Esophagus muscularis mucosa (tissue), 3 donors: Measurements from ENCODE around the gene TDG.

ENCODE experiments used
- CTCF ChIP-seq, 3 experiments: fragments of 200-600 bp in 2 of 3; fragments of 450-650 bp in 1 of 3; sonication (generic) in 2 of 3; IDR thresholded peaks; one replicate each; pipeline ENCODE4 v1.5.1; 2017 to 2019; ENCODE audit warnings: antibody characterized with exemption in 3 of 3, mild to moderate bottlenecking in 2 of 3, moderate library complexity in 1 of 3
- POLR2A ChIP-seq: fragments of 450-650 bp; IDR thresholded peaks from one replicate; pipeline ENCODE4 v1.6.1; 2017; ENCODE audit warnings: antibody characterized with exemption, moderate library complexity, mild to moderate bottlenecking, low read depth

GRCh38 chr12:103997286-103997900, 31.7 kb downstream of the TDG start:
- TF ChIP-seq CTCF (IDR thresholded peaks at IDR 0.05) (no peak), POLR2A (no peak)
